Right forelimb (tissue), 1 donor: ENCODE measurements around the gene PLAAT1.

Source experiments
- DNase-seq: peaks from one replicate; pipeline ENCODE4 v3.0.0-alpha.2; 2018

Gene PLAAT1

GRCh38 chr3:193253986-193254660 lies 13.1 kb downstream of the PLAAT1 start:
- DNase-seq: no peak

- no peak for DNase-seq
These were observed 20.9 kb downstream of the PLAAT1 start for GRCh38 chr3:193261970-193262369.

GRCh38 chr3:193262707-193263106 lies 21.7 kb downstream of the PLAAT1 start:
- no peak for DNase-seq

- DNase-seq: no peak
These were observed 28.5 kb downstream of the PLAAT1 start for GRCh38 chr3:193269343-193270028.

- DNase-seq: no peak
These were observed 29.4 kb downstream of the PLAAT1 start for GRCh38 chr3:193270451-193270850.

GRCh38 chr3:193271101-193271840 lies 30.2 kb downstream of the PLAAT1 start:
- DNase-seq: no peak

GRCh38 chr3:193292386-193292785 lies 51.4 kb downstream of the PLAAT1 start:
- no peak for DNase-seq

- DNase-seq: no peak
These were observed 55.0 kb downstream of the PLAAT1 start for GRCh38 chr3:193295985-193296384.

- DNase-seq: no peak
These were observed 56.4 kb downstream of the PLAAT1 start for GRCh38 chr3:193297421-193297820.

- no peak for DNase-seq
These were observed 60.4 kb downstream of the PLAAT1 start for GRCh38 chr3:193301433-193301832.

GRCh38 chr3:193305356-193305755 lies 64.3 kb downstream of the PLAAT1 start:
- no peak for DNase-seq

- DNase-seq: no peak
These were observed 70.1 kb downstream of the PLAAT1 start for GRCh38 chr3:193310914-193311723.

GRCh38 chr3:193313061-193313958 lies 72.3 kb downstream of the PLAAT1 start:
- DNase-seq: no peak

- no peak for DNase-seq
These were observed 73.1 kb downstream of the PLAAT1 start for GRCh38 chr3:193314161-193314560.

- no peak for DNase-seq
These were observed 76.8 kb downstream of the PLAAT1 start for GRCh38 chr3:193317682-193318300.
